Inflammatory macrophage (primary cell): ENCODE measurements around the gene IL4I1.

ENCODE experiments used
- DNase-seq, 2 donors: peaks; one replicate each; pipeline ENCODE4 v3.0.0-alpha.2; 2020 to 2022

IL4I1 gene

DNA sequence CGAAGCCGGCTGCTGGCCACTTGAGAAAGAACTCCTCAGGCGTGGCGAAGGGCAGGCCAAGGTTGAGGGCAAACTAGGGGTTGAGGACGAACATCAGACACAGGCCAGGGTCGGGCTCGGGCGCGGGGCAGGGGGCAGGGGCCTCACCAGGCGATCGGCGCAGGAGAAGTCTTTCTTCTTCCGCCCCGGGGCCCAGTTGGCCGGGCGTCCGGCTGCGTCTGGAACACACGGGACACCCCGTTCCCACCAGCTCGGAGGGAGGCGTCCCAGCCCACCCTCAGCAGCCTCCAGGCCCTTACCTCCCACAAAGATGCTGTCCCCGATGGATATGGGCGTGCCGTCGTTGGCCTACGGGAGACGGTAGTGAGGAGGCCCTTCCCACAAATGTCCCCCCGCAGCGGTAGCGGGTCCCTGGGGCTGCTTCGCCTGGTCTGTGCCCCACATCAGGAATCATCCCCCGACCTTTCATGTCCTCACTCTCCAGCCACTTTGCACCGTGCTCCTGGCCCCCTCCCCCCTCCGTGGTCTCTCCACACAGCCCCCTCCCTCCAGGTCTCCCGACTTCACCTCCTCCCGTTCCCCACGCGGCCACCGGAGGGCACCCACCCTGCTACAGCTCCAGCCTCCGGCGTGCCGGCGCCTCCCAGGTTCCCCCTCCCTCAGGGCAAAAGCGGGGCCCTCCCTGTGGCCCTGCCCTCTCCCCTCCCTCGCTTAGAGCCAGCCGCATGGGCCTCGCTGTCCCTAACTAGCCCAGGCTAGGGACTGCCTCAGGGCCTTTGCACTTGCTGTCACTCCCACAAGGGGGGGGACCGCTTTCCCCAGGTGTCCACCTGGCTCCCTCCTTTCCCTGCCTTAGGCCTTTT, 34.1 kb downstream of the IL4I1 start:
- DNase-seq: no peak

DNA sequence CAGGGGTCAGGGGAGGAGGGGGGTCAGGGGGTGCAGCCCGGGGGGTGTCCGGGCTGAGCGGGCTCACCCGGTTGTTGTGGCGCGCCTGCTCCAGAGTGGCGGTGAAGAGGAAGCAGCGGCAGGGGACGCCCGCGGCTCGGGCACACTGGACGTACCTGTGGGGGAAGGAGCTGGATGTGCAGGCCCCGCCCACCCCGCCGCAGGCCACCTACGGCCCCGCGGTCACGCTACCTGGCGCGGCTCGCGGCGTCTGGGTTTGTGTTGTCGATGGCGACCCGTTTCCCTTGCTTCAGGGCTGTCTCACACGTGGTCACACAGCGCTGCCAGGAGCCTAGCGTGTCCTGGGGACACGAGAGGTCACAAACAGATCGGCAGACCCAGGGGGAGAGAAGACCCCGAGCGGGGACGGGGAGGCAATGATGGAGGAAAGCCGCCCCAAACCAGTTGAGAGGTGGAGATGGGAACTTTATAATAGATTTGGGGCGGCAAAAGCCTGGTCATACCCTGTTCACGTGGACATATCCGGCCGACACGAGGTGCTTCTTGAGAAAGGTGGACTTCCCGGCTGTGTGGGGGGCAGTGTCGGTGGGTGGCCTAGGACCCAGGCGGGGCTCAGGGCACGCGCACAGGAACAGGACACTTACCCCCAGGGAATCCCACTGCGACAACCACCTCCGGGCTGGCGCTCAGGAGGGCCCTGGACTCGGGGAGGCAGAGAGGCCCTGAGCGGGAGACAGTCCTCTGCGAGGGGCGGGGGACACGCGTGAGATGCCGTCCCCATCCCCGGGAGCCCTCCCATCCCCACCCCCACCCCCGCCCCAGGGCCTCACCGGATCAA, 34.9 kb downstream of the IL4I1 start:
- no peak for DNase-seq

DNA sequence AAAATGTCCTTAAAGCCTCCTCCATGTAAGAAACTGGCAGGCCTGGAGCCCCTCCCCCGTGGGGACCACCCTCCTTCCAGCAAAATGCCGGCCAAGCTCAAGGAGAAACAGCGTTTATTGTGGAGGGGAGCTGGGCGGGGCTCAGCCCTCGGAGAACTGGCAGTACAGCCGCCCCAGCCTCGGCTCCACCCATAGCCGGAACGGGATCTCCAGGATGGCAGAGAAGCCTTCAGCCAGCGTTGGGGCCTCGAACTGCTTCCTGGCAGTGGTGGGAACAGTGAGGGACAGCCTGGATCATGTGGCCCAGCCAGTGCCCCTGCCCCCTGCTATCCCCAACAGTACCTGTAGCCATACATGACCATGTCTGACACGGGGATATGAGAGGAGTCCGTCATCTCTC, 35.6 kb downstream of the IL4I1 start:
- no peak for DNase-seq

DNA sequence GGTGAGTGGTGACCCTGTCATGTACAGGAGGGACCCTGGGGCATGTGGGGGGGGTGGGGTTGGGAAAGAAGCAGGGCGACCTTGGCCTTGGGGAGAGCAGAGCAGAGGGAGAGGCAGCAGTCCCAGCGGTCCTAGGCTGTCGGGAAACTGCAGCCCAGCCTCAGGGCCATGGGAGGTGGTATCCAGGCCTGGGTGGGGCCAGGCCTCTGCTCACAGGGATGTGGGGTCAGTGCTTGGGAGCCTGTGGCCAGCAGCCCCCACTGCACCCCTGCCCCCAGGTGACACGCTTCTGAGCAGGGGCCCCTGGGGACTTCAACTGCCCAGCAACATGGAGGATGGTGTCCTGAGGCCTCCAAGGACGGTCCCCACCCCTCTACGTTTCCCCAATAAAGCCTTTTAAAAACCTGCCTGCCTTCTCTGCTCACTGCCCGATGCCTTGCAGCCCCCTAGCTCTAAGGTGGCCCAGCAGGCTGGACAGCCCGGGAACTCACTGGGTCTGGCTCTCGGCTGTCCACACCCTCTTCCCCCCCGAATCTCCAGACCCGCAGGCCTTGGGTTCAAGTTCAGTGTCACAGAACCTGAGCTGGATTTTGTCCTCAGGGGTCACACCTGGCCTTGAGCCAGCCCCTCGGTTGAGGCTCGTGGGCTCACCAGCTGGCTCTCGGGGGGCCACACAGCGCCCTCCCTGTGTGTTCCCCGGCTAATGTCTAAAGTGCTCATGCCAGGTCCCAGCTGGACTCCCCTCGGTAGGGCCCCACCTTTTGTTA, 36.2 kb downstream of the IL4I1 start:
- no peak for DNase-seq

DNA sequence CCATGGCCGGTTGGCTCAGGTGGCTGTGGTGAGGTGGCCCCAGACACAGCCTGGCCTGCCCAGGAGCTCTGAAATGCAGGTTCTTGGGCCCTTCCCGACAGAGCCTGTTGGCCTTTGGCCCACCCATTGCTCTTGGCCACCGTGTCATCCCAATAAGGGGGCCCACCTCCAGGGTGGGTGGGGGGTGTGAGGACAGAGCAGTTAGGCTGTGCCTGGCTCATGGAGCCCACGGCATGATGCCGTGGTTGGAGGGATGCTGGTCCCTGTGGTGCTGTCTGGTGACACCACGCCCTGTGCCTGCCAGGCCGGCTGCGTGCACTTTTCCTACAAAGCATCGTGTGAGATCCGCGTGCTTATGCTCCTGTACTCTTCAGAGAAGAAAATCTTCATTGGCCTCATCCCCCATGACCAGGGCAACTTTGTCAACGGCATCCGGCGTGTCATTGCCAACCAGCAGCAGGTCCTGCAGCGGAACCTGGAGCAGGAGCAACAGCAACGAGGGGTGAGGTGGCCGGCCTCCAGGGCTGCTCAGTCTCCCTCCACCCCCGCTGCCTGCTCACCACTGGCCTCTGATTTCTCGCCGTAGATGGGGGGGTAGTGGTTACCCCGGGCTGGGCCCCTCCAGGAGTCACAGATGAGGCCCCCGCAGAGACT, 36.9 kb downstream of the IL4I1 start:
- no peak for DNase-seq

DNA sequence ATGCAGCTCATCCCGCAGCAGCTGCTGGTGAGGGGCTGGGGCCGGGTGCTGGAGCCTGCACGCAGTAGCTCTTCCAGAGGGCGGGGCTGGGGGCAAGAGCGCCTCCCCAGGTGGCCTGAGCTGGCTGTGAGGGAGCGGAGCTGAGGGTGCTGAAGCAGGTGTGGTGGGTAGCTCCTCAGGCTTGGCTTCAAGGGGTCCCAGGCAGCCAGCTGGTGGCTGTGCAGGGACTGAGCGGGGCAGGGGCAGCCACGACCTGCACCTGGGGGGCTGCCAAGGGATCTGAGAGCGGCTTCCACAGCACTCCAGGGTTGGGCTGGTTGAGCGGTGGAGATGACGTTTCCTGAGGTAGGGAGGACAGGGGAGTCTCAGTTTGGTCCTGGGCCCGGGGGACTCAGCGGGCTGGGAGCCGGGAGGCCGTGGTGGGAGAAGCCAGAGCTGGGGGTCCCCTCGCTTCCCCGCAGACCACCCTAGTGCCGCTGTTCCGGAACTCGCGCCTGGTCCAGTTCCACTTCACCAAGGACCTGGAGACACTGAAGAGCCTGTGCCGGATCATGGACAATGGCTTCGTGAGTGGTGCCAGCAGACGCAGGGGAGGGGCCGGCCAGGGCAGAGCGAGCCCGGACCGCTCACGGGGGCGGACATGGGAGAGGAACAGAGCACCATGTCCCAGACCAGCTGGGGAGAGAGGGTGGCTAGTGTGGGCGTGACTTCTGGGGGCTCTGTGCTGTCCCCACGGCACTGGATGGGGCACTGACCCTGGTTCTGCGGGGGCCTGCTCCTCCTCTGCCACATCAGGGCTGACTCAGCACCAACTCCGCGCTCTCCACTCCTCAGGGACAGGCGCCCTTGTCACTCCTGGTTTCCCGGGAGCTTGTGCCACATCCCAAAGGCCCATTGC, 38.4 kb downstream of the IL4I1 start:
- DNase-seq: no peak

DNA sequence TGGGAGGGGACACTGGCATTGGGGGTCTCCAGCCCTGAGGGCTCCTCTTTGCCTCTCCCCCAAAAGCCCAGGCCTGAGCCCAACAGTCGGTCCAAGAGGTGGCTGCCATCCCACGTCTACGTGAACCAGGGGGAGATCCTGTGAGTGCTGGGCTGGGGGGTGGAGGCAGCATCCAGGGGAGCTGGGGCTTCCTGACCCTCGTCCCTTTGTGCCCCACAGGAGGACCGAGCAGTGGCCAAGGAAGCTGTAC, 38.9 kb downstream of the IL4I1 start:
- DNase-seq: no peak

DNA sequence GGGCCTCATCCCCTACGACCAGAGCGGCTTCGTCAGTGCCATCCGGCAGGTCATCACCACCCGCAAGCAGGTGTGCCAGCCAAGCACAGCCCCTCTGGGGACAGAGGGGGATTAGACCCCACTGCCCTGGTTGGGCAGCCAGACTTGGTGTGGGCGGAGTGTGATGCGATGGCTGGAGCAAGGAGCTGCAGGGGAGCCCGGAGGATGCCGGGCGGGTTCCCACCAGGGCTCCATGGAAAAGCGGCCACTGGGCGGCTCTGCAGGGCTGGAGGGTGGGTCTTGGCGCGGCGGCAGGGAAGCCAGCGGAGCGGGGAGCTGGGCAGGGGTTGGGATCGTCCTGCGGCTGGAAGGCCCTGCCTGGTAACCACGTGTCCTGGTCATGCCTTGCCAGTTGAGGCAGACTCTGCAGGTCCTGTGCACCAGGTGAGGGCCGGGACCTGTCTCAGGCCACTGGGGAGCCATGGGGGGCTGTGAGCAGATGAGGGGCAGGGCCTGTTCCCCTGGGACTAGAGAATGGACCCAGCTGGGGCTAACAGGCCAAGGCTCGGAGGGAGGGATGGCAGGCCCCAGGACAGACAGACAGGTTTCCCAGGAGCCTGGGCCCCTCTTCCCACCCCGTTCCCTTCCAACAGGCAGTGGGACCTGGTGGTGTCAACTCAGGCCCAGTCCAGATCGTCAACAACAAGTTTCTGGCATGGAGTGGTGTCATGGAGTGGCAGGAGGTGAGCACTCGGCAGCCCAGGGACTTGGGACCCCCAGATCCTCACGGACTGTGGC, 39.4 kb downstream of the IL4I1 start:
- no peak for DNase-seq

DNA sequence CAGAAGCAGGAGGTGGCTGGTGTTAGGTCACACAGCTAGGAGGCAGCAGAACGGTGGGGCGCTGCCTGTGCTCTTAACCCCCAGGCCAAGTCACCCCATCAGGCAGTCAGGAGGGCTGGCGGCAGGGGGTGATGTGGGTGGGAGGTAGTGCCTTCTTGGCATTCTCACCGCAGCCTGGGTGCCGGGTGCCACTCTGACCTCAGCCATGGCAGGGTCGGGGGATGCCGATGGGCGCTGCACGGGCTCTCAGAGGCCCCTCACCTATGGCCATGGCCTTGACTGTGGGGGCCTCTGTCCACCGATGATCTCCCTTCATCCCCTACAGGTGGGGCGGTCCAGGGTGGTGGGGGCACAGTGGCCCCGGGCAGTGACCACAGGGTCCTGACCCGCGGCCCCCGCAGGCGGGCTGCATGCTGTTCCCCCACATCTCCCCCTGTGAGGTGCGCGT, 40.1 kb downstream of the IL4I1 start:
- DNase-seq: no peak

DNA sequence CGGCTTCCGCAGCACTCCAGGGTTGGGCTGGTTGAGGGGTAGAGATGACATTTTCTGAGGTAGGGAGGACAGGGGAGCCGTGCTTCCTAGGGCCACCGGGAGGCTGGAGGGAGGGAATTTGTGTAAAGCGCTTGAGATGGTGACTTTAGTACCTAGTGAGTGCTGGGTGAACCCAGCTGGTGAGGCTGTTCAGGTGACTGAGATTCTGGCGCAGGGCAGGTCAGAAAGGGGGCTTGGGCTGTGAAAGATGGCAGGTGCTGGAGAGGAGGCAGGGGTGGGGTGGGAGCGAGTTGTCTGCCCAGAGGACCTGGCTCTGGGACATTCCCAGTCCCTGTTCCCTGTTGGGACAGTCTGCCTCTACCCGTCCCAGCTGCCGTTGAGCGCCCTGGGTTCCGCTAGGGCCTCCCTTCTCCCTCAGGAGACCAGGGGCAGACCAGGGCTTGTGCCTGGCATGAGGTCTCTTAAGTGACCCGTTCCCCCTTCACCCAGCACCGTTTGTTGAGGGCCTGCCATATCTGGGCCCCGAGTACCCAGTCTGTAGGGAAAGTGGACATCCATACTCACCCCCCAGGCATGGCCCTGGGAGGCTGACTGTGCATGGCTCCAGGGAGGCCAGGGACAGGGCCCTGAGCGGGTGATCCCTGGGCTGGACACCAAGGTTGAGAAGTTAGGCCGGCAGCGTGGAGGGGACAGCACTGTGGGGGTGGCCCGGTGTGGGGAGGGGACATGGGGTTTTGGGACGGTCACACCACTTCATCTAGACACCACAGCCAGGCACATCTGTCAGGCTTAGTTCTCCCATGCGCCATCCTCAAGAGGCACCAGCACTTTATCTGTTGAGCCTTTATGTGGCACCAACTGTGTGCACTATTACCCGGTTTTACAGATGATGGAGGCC, 40.8 kb downstream of the IL4I1 start:
- no peak for DNase-seq

DNA sequence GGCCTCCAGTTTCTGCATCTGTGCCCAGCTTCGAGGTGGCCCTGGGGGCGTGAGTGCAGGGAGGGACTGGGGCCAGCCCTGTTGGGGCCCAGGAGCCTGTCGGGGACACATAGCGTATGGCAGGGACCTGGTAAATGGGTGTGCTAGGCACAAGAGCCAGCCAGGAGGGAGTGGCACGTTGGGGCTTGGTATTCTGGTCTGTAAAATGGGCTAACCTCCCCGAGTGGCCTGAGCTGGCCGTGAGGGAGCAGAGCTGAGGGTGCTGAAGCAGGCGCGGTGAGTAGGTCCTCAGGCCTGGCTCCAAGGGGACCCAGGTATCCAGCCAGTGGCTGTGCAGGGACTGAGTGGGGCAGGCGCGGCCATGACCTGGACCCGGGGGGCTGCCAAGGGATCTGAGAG, 41.4 kb downstream of the IL4I1 start:
- no peak for DNase-seq

DNA sequence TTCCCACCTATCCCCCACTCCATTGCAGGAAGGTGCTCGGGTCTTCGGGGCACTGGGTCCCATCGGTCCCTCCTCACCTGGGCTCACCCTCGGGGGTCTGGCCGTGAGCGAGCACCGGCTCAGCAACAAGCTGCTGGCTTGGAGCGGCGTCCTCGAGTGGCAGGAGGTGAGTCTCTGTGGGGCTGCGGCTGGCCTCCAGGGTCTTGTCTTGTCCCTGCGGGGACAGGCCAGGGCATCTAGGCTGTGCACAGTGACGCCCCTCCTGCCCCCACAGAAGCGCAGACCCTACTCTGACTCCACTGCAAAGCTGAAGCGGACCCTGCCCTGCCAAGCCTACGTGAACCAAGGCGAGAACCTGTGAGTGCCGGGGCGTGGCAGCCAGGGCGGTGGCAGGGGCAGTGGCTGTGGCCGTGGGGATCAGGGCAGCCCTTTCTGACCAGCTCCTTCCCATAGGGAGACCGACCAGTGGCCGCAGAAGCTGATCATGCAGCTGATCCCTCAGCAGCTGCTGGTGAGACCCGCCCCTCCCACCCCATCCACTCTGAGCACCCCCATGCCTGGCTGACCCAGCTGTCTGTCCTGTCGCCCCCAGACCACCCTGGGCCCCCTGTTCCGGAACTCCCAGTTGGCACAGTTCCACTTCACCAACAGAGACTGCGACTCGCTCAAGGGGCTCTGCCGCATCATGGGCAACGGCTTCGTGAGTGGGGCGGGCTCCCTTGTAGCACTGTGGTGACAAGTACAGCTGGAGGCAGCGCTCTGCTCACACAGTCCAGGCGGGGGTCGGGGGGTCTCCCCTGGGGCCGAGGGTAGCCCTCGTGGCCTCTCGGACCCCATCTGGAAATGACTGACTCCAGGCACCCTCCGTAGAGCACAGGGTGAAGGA, 42.1 kb downstream of the IL4I1 start:
- no peak for DNase-seq

DNA sequence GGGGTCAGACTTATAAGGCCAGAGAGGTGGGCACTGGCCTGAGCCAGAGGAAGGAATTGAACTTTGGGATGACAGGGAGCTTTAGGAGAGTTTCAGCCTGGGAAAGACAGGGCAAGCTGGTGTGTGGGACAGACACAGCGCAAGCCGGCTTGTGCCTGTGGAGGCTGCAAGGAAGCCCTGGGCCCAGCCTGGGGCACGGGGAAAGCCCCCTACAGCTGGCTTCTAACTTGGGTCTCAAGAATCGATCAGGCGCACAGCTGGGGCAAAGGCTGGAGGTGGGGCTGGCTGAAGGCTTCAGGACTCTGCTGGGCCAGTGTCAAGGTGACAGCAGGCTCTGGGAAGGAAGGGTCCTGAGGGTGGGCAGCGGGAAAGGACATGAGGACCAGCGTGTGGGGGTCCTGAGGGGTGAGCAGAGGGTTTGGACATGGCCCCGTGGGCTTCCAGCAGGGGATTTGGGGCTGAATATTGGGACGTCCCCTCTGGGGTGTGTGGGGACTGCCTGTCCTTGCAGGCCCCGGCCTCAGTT, 42.8 kb downstream of the IL4I1 start:
- DNase-seq: no peak

DNA sequence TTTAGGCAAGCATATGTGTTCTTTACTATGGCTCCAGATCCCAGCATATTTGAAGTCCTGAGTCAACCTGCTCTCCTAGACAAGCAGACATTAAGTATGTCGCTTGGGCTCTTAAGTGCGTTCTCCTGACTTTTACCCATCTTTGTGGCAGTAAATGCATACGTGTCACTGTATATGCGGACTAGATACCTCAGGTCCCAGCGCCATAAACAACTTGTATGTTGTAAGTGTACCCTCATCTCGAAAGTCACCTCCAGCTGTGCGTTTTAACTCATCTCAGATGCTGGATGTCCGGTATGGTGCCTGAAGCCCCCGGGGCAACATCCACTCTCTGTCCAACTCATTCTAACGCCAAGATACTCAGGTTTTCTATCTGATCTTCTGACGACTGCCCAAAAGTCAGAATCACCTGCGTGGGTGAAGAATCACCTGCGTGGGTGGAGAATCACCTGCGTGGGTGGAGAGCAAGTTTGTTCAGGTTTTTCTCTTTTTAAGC, 44.0 kb downstream of the IL4I1 start:
- no peak for DNase-seq

DNA sequence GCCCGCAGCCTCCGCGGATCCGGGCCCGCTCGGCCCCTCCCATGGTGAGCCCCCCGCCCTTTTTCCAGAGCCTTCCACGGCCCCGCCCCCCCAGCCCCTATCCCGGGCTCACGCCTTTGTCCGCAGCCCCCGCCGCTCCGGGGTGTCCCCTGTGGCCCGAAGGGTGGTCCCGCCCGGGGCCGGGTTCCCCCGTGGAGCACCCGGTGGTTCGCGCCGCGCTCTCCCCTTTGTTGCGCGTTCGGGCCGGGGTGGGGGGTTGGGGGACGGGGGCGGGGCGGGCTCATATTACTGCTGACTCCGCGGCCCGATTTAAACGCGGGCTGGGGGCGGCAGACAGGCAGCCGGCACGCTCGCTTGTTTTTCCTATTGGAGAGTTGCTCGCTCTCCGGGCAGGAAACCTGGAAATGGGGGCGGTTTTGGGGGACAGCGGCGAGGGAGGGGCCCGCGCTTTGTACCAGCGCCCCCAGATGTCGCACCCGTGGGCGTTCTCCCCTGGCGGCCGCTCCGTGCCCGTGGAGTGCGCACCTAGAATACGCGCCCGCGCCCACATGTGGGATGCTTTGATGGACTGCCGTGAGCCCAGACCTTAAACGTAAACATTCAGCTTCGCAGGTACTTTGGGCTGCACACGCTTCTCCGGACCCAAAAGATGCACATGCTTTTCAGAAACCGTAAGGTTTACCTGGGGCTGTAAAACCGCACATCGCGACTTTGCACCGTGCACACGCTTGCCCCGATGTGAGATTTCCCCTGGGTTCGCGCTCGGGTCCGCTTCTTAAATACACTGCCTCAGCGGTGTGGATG, 45.0 kb downstream of the IL4I1 start:
- no peak for DNase-seq

DNA sequence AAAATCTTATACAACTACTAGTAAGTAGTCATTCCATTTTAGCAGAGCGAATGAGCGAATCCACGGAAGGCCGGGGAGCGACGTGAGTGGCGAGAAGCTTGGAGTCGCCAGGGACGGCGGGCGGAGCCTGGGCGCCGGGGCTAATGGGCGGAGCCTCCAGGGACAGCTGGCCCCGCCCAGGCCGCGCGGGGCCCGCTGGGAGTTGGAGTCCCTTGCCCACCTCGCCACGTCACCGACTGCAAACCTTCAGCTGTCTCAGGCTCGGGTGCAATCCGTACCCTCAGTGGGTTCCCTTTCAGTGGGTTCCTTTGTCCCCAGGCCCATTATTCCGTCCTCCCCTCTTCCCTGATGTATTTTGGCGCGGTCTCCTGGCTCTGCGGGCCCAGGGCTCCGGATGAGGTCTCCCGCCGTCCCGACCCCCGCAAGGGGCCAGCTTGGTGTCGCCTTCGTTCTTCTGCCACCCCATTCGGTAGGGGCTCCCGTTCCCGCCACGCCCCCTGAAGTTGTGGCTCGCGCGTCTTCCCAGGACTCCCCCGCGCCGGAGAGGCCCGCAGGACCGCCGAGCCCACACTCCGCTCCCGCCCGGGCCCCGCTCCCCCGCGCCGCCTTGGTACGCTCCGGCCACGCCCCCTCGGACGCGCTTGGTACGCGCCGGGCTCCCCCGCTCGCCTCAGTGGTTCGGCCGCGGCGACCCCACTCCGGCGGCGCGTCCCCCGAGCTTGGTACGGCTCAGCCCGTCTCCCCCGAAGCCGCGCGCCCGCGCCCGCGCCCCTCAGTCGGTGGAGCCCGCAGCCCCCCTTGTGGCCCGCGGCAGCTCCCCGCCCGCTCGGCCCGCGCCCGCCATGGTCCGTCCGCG, 46.0 kb downstream of the IL4I1 start, which contains the start of gene PTOV1:
PTOV1 (plus strand) TSS at position 673 of the 856 bp plus-strand sequence.
- DNase-seq: peak; percentile 93 to 95

DNA sequence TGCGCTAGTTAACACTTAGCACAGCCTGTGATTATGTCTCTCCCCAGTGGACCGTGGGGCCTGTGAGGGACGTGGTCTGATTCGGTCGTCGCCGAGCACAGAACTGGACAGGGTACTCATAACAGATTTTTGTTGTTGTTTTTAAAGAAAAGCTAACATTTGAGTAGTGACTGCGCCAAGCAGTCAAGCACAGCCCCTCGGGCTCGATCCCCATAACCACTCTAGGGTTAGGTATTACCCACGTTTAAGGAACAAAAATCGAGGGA, 46.5 kb downstream of the IL4I1 start:
- DNase-seq: no peak
